ENCODE measurements around the gene CYBC1.
A peak's percentile ranks its signal among the peaks of the same experiment; 100 is the strongest.

Gene CYBC1

GRCh38 chr17:82424001-82424862, 26.3 kb downstream of the CYBC1 start:
- TF ChIP-seq ZFX (IDR thresholded peaks at IDR 0.05; ENCODE audit: borderline replicate concordance) (no peak), CTCF (IDR thresholded peaks at IDR 0.05) (peak; percentile 84)

GRCh38 chr17:82419540-82419939, 31.0 kb downstream of the CYBC1 start:
- TF ChIP-seq CTCF (IDR thresholded peaks at IDR 0.05) (no peak), ZFX (IDR thresholded peaks at IDR 0.05; ENCODE audit: borderline replicate concordance) (no peak)
- no peak overlapping the region for H3K27ac ChIP-seq

More at GRCh38 chr17:82424001-82424862, 26.3 kb downstream of the CYBC1 start:
- no peak overlapping the region for H3K27ac ChIP-seq

- H3K27ac ChIP-seq = peak within 1 kb of the TSS; percentile 74
- no peak for TF ChIP-seq CTCF (IDR thresholded peaks at IDR 0.05)
- no peak for TF ChIP-seq ZFX (IDR thresholded peaks at IDR 0.05; ENCODE audit: borderline replicate concordance)
These were observed 32.3 kb downstream of the CYBC1 start, which contains the start of the genes HEXD and OGFOD3 for GRCh38 chr17:82418001-82418986. Gene HEXD, plus strand, starts transcription at chr17:82418347. Its CDS starts 1,453 bp downstream, at chr17:82419800. Gene OGFOD3, minus strand, starts transcription at chr17:82418586. Its CDS starts 101 bp downstream, at chr17:82418485.

- no peak overlapping the region for H3K27ac ChIP-seq
- TF ChIP-seq CTCF (IDR thresholded peaks at IDR 0.05) = peak; percentile 9; the same call in 1 of the 2 replicates
- no peak for TF ChIP-seq ZFX (IDR thresholded peaks at IDR 0.05; ENCODE audit: borderline replicate concordance)
These were observed 33.8 kb downstream of the CYBC1 start for GRCh38 chr17:82416771-82417170.

GRCh38 chr17:82416264-82416663, 34.3 kb downstream of the CYBC1 start:
- TF ChIP-seq CTCF (IDR thresholded peaks at IDR 0.05) (no peak), ZFX (IDR thresholded peaks at IDR 0.05; ENCODE audit: borderline replicate concordance) (no peak)
- H3K27ac ChIP-seq = no peak overlapping the region

GRCh38 chr17:82415786-82416185, 34.8 kb downstream of the CYBC1 start:
- TF ChIP-seq CTCF (IDR thresholded peaks at IDR 0.05) (no peak), ZFX (IDR thresholded peaks at IDR 0.05; ENCODE audit: borderline replicate concordance) (no peak)
- no peak overlapping the region for H3K27ac ChIP-seq
